H9 (cell line): Measurements from ENCODE around the gene MICAL3. TPM values are rescaled to one million over a fixed set of nuclear protein-coding genes. Genes with fewer than 3 reads are reported as not detected.

Experiments
- DNase-seq: peaks from one replicate; pipeline ENCODE4 v3.0.0-alpha.2; 2017
- H2AFZ ChIP-seq: one replicate; pipeline ENCODE4 v1.6.1; 2013; ENCODE audit warnings: mild to moderate bottlenecking, low read length, control low read depth, moderate library complexity
- H2AK5ac ChIP-seq: 2 replicates; pipeline ENCODE4 v1.6.1; 2013; ENCODE audit warnings: low read length, control low read depth, mixed read lengths; ENCODE audit not compliant: insufficient read length
- H2BK120ac ChIP-seq: one replicate; pipeline ENCODE4 v1.6.1; 2013; ENCODE audit warnings: low read depth, mild to moderate bottlenecking, low read length, control low read depth, inconsistent platforms; ENCODE audit not compliant: poor library complexity, severe bottlenecking
- H2BK12ac ChIP-seq: 2 replicates; pipeline ENCODE4 v1.6.1; 2013; ENCODE audit warnings: low read length, control low read depth, mixed read lengths, low read depth; ENCODE audit not compliant: insufficient read length
- H2BK15ac ChIP-seq: 2 replicates; pipeline ENCODE4 v1.6.1; 2013; ENCODE audit warnings: low read depth, low read length, control low read depth
- H2BK20ac ChIP-seq: one replicate; pipeline ENCODE4 v1.6.1; 2013; ENCODE audit warnings: low read depth, mild to moderate bottlenecking, low read length, control low read depth, inconsistent platforms; ENCODE audit not compliant: poor library complexity, severe bottlenecking
- H2BK5ac ChIP-seq: 2 replicates; pipeline ENCODE4 v1.6.1; 2013; ENCODE audit warnings: low read length, control low read depth, mixed read lengths; ENCODE audit not compliant: insufficient read length
- H3K14ac ChIP-seq: 2 replicates; pipeline ENCODE4 v1.6.1; 2013; ENCODE audit warnings: low read length, control low read depth; ENCODE audit not compliant: insufficient read depth
- H3K18ac ChIP-seq: 2 replicates; pipeline ENCODE4 v1.6.1; 2013; ENCODE audit warnings: low read depth, mild to moderate bottlenecking, mixed read lengths, low read length, control low read depth; ENCODE audit not compliant: insufficient read length
- H3K23ac ChIP-seq: 2 replicates; pipeline ENCODE4 v1.6.1; 2013; ENCODE audit warnings: low read length, control low read depth, mixed read lengths, low read depth; ENCODE audit not compliant: insufficient read length
- H3K23me2 ChIP-seq: 2 replicates; pipeline ENCODE4 v1.6.1; 2013; ENCODE audit warnings: low read depth, mild to moderate bottlenecking, mixed read lengths, low read length, control low read depth; ENCODE audit not compliant: insufficient read length, poor library complexity, severe bottlenecking
- H3K27ac ChIP-seq: 2 replicates; pipeline ENCODE4 v1.5.1; 2013; ENCODE audit warnings: low read length, control low read depth, mixed read lengths, low read depth; ENCODE audit not compliant: insufficient read length
- H3K27me3 ChIP-seq: 2 replicates; pipeline ENCODE4 v1.6.1; 2013; ENCODE audit warnings: low read length, control low read depth, inconsistent platforms; ENCODE audit not compliant: insufficient read depth
- H3K4ac ChIP-seq: 2 replicates; pipeline ENCODE4 v1.6.1; 2013; ENCODE audit warnings: low read depth, mild to moderate bottlenecking, control low read depth, inconsistent platforms, low read length, moderate library complexity
- H3K4me1 ChIP-seq: 2 replicates; pipeline ENCODE4 v1.6.1; 2013; ENCODE audit warnings: low read length, control low read depth, inconsistent platforms; ENCODE audit not compliant: insufficient read depth
- H3K4me2 ChIP-seq: 2 replicates; pipeline ENCODE4 v1.6.1; 2013; ENCODE audit warnings: low read length, control low read depth, mixed read lengths; ENCODE audit not compliant: insufficient read length, insufficient read depth
- H3K56ac ChIP-seq: 2 replicates; pipeline ENCODE4 v1.6.1; 2013; ENCODE audit warnings: low read depth, mild to moderate bottlenecking, mixed read lengths, low read length, control low read depth; ENCODE audit not compliant: insufficient read length
- H3K79me1 ChIP-seq: 2 replicates; pipeline ENCODE4 v1.6.1; 2013; ENCODE audit warnings: low read depth, mild to moderate bottlenecking, moderate library complexity, low read length, control low read depth, inconsistent platforms; ENCODE audit not compliant: insufficient read depth, poor library complexity, severe bottlenecking
- H3K79me2 ChIP-seq: 2 replicates; pipeline ENCODE4 v1.6.1; 2013; ENCODE audit warnings: low read length, control low read depth, inconsistent platforms; ENCODE audit not compliant: insufficient read depth
- H3K9ac ChIP-seq: 2 replicates; pipeline ENCODE4 v1.6.1; 2013; ENCODE audit warnings: low read length, control low read depth, mixed read lengths; ENCODE audit not compliant: insufficient read length; ENCODE audit errors: extremely low read depth
- H3K9me3 ChIP-seq: one replicate; pipeline ENCODE4 v1.6.1; 2013; ENCODE audit warnings: low read depth, low read length, inconsistent platforms; ENCODE audit not compliant: control insufficient read depth
- H3T11ph ChIP-seq: one replicate; pipeline ENCODE4 v1.6.1; 2013; ENCODE audit warnings: mild to moderate bottlenecking, low read length, control low read depth, inconsistent platforms
- H4K20me1 ChIP-seq: one replicate; pipeline ENCODE4 v1.6.1; 2013; ENCODE audit not compliant: control insufficient read depth, insufficient read length, insufficient read depth
- H4K5ac ChIP-seq: 2 replicates; pipeline ENCODE4 v1.6.1; 2013; ENCODE audit warnings: low read depth, mild to moderate bottlenecking, mixed read lengths, low read length, control low read depth; ENCODE audit not compliant: insufficient read length
- H4K8ac ChIP-seq: replicated peaks from 2 replicates; pipeline ENCODE4 v1.6.1; 2013; ENCODE audit warnings: low read length, control low read depth, mixed read lengths, low read depth; ENCODE audit not compliant: insufficient read length
- H4K91ac ChIP-seq: 2 replicates; pipeline ENCODE4 v1.6.1; 2013; ENCODE audit warnings: low read depth, mild to moderate bottlenecking, moderate library complexity, mixed read lengths, low read length, control low read depth; ENCODE audit not compliant: insufficient read length
- H3K27ac Mint-ChIP-seq, 3 experiments: 2 replicates in 2 of 3; 3 replicates in 1 of 3; pipeline ENCODE4 v1.8.0; 2020 to 2021; ENCODE audit warnings: mixed read lengths in 3 of 3, mild to moderate bottlenecking in 1 of 3, moderate library complexity in 1 of 3
- H3K27me3 Mint-ChIP-seq: 2 replicates; pipeline ENCODE4 v1.8.0; 2021; ENCODE audit warnings: low read depth, mild to moderate bottlenecking, moderate library complexity, mixed read lengths
- H3K36me3 Mint-ChIP-seq, 3 experiments: 2 replicates in 2 of 3; 3 replicates in 1 of 3; pipeline ENCODE4 v1.8.0; 2020 to 2021; ENCODE audit warnings: low read depth in 3 of 3, mixed read lengths in 3 of 3; ENCODE audit not compliant: insufficient read depth in 1 of 3
- H3K4me1 Mint-ChIP-seq, 2 experiments: 2 replicates each; pipeline ENCODE4 v1.8.0; 2020; ENCODE audit warnings: mixed read lengths in 2 of 2
- H3K4me3 Mint-ChIP-seq, 2 experiments: 2 replicates in 1 of 2; 3 replicates in 1 of 2; pipeline ENCODE4 v1.8.0; 2020 to 2021; ENCODE audit warnings: mild to moderate bottlenecking in 2 of 2, mixed read lengths in 2 of 2, moderate library complexity in 1 of 2
- H3K9me3 Mint-ChIP-seq, 2 experiments: 2 replicates in 1 of 2; 3 replicates in 1 of 2; pipeline ENCODE4 v1.8.0; 2020; ENCODE audit warnings: mild to moderate bottlenecking in 2 of 2, mixed read lengths in 2 of 2, moderate library complexity in 1 of 2
- CTCF ChIP-seq: fragments of 200-600 bp; sonication (generic); conservative IDR thresholded peaks from 3 replicates; pipeline ENCODE4 v1.8.0; 2021; ENCODE audit warnings: antibody characterized with exemption, mild to moderate bottlenecking
- WGBS: extraction: QIAGEN DNeasy Blood & Tissue Kit; methylation state at CpG from one replicate; pipeline ENCODE4 v1.1.7; 2013; ENCODE audit warnings: missing lambda C conversion rate, low lambda C conversion rate, mixed read lengths; ENCODE audit not compliant: insufficient read length; ENCODE audit errors: extremely low coverage; 5-methylcytosine and 5-hydroxymethylcytosine counted together
- total RNA-seq: library from RNA; stranded (reverse); gene quantifications from 2 replicates; pipeline ENCODE4 v1.2.1, GENCODE V29; 2021

MICAL3 gene
- total RNA-seq, 1 experiment from 2014 or later = 50.2 TPM

GRCh38 chr22:17782158-17782557 is 242.2 kb downstream of the MICAL3 start:
- no peak overlapping the region for H2BK5ac ChIP-seq
- peaks cover 20 to 28% of the 10 kb centered on the region in 2 experiments for H3K4me1 Mint-ChIP-seq
- no peaks in the 10 kb centered on the region for H3K9me3 ChIP-seq
- H3K14ac ChIP-seq = no peak overlapping the region
- no peak overlapping the region for H2BK15ac ChIP-seq
- H3K4ac ChIP-seq = no peak overlapping the region
- H3K79me1 ChIP-seq = no peaks in the 10 kb centered on the region
- no peak overlapping the region for H3K56ac ChIP-seq
- no peak for DNase-seq
- no CpG with 5 or more reads among the region's 13 CpGs for WGBS
- no peak overlapping the region for H2BK20ac ChIP-seq
- H3K4me1 ChIP-seq = no peaks in the 10 kb centered on the region
- no peak overlapping the region for H2AFZ ChIP-seq
- H2AK5ac ChIP-seq = no peak overlapping the region
- no peak overlapping the region for H4K91ac ChIP-seq
- no peak overlapping the region for H3K4me3 Mint-ChIP-seq
- no peak for TF ChIP-seq CTCF
- H3K4me2 ChIP-seq = no peak overlapping the region
- H3K79me2 ChIP-seq = no peaks in the 10 kb centered on the region
- no peak overlapping the region for H3K23ac ChIP-seq
- no peaks in the 10 kb centered on the region for H4K20me1 ChIP-seq
- H3K36me3 Mint-ChIP-seq = no peaks in the 10 kb centered on the region; a peak in 1 of 7 replicates
- H4K5ac ChIP-seq = no peak overlapping the region
- H3K9me3 Mint-ChIP-seq = no peaks in the 10 kb centered on the region; a peak in 1 of 5 replicates
- no peaks in the 10 kb centered on the region for H3K27me3 ChIP-seq
- no peak overlapping the region for H2BK120ac ChIP-seq
- H3K9ac ChIP-seq = no peak overlapping the region
- H2BK12ac ChIP-seq = no peak overlapping the region
- H3K27ac ChIP-seq = no peak overlapping the region
- H3K27me3 Mint-ChIP-seq = peaks cover 10% of the 10 kb centered on the region
- no peak overlapping the region for H3K18ac ChIP-seq
- H3K27ac Mint-ChIP-seq = no peak overlapping the region
- H4K8ac ChIP-seq = no peak overlapping the region
- no peak overlapping the region for H3T11ph ChIP-seq
- no peaks in the 10 kb centered on the region for H3K23me2 ChIP-seq
